GM21423 (cell line): ENCODE measurements around the gene ANGPTL7.
"Not testable (repeated sequence)": the region's sequence is repeated elsewhere in the genome, so short reads cannot be mapped to it uniquely, and the experiment has no call there.

ENCODE experiments used
- ATAC-seq: cut with Tn5 transposase; IDR thresholded peaks from one replicate; pipeline ENCODE4 v1.9.1; 2021; ENCODE audit warnings: mild to moderate bottlenecking, moderate library complexity; ENCODE audit not compliant: unreplicated experiment

ANGPTL7 gene

DNA sequence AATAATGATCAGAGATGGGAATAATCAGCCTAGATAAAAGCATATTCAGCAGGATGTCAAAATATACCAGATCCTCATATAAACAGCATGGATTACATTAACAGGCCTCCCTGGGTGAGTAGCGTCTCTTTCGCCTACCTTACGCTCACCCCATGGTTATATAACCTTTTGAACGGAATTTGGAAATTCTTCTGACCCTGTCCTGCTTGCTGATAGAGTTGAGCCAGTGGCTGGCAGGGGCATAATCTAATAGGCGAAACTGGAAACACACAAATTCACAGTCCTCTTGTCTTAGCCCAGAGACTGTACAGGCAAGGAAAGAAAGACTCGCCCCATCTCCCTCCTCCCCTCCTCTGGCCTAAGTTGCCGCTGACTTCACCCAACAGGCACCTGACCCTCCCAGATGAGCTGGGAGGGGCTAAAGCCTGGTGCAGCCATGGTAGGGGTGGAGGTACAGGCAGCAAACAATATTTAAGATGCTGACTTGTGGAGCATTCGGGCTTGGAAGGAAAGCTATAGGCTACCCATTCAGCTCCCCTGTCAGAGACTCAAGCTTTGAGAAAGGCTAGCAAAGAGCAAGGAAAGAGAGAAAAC lies at the start of gene ANGPTL7:
Gene ANGPTL7, plus strand, starts transcription at position 498 of the 594 bp plus-strand sequence. CDS start 225 bp downstream, outside the sequence.
- no peak for ATAC-seq

DNA sequence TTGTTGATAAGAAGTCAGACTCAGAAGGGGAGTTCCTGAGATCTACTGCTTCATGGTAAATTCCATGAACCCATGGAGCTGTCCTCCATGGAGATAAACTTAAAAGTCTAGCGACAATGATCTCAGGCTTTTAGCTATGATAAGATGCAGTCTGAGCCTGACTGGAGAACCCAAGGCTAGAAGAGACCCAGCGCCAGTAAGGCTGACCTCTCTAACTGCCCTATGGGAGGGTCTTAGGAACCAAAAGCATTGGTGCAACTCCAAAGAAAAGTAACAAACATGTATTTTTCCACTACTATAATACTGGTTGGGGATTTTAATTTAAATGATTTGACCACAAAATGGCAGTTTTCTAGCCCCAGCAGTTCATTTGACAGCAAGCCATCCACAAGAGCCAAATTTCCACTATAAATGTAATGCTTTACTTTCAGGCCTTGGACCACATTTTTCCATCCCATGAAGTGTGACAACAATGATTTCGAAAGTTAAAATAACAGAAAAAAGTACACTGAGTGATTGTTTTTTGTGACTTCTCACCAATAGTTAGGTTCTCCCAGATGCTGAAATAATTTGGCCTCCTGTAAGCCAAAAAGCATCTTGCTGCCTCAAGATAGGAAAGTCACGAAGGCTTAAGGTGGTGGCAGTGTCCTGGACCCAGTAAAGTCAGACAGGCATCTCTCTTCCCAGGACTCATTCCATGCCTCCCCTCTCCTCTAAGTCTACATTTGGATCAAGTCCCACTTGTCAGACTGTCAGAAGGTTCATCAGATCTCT lies 46.4 kb upstream of the ANGPTL7 start:
- ATAC-seq, result no peak

GRCh38 chr1:11143401-11143800 lies 45.8 kb upstream of the ANGPTL7 start:
- ATAC-seq, result no peak

- ATAC-seq, result no peak
These were observed 45.2 kb upstream of the ANGPTL7 start for GRCh38 chr1:11143907-11144306.

DNA sequence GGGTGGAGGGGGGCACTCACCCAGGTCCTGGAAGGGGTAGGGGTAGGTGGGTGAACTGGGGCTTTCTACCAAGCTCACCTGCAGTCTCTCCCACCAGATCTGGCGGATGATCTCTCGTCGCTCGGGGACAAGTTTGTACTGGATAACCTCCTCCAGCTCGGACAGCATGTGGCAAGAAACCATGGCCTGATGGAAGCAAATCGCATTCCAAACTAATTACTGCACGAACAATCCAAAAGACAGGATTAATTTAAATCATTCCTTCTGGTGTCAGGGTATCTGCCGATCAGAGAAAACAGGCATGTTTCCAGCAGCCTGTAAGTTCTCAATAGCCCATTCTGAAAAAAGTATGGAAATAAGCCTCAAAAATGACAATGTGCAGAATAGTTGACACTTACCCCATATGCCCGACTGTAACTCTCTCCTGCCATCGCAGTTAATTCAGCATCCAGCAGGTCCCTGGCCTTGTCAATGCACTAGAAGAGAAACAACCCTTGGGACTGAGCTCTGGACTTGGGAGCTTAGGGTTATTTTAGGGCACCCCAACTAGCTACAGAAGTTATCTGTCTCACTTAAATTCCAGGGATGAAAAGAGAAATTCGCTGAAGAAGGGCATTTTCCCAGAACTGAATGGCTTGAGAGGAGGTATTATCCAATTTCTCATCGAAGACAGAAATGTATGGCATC lies 44.4 kb upstream of the ANGPTL7 start:
- no peak for ATAC-seq

GRCh38 chr1:11145741-11146140 lies 43.4 kb upstream of the ANGPTL7 start:
- ATAC-seq, result no peak

DNA sequence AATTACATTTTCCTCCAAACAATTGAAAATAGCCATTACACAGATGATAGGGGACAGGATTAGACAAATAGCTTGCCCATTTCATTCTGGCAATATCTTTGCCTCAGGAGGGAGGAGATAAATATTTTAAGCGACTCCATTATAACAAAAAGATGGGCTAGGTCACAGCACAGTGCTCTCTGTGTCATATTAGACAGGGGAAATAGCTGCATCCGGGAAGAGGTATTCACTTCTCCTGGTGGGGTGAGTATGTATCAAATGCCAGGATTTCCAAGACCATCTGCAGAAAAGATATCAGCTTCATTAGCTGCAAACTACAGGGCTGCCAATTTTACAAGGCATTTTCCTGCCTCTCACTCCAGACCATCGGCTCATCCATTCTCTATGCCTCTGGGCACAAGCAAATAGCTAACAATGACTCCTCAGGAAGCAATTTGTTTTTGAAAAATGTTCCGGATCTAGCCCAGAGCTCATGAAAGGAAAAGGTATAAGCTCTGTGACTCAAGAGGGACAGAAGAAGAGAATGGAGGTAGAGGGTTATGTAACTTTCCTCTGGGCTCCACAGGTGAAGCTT lies 41.9 kb upstream of the ANGPTL7 start:
- ATAC-seq, result no peak

GRCh38 chr1:11150326-11150725 lies 38.8 kb upstream of the ANGPTL7 start:
- ATAC-seq, result no peak

DNA sequence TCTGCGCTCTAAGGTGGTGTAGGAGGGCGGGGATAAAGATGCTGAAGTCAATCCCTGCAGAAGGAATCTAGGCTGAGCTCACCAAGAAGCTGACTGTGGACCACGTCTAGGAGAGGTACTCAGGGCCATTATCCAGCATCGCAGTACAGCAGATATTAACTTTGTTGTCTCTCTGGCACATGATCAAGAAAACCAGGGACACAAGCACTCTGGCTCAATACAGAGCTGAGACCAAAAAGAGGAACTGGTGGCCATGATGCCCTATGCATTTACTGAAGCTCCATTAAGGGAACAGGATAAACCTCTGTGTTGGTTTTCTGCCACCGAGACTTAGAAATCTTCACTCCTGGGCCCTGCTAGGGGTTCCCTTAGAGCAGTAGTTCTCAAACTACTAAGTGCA lies 38.0 kb upstream of the ANGPTL7 start:
- ATAC-seq, result no peak

DNA sequence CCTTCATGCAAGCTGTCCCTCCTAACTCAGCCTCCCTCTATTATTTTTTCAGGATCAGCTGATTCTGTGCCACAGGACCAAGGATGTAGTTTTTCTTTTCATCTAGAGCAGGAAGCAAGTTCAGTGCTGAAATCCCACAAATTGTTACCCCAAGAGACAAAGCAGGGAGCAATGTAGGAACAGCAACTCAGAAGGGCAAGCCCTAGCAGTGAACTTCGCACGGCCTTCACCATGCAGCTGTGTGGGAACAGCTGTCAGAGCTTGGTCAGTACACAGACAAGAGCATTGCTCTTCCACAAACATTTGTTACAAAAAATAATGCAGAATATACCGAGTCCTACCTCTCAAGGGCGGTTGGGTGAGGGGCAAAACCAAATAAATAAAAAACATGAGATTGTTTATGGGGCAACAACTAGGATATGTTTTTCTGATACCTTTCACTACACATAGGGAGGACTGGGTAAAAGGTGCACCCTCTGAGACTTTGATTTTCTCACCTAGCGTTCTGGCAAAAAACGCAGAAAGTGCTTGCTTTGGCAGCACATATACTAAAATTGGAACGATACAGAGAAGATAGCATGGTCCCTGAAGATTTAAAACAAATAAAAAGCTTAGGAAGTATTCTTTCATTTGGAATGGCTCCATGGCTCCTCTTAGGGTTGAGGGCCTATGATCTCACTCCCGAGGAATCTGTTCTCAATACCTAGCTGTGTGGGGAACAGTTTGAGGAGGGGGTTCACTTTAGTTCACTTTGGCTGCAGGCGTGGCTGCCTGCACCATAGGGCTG lies 37.1 kb upstream of the ANGPTL7 start:
- ATAC-seq, result no peak

DNA sequence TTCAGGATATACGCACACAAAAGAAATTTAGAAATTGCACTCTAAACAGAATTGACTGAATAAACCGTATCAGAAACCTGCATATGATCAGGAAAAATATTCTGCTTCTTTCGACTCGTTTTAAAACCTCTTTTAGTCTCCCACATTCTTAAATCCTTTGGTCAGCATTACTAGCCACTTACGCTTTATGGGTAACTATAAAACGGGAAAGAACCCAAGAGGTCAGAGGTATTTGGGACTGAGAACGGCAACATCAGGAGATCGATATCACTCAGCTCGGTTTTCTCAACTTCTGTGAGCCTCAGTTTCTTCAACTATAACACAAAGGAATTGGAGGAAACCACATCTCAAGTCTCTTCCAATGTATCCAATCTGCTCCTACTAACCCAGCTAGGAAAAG lies 36.4 kb upstream of the ANGPTL7 start:
- no peak for ATAC-seq

GRCh38 chr1:11153184-11153583 lies 36.0 kb upstream of the ANGPTL7 start:
- no peak for ATAC-seq

GRCh38 chr1:11156441-11156840 lies 32.7 kb upstream of the ANGPTL7 start:
- ATAC-seq, result no peak

- ATAC-seq, result no peak
These were observed 32.2 kb upstream of the ANGPTL7 start for GRCh38 chr1:11156963-11157362.

GRCh38 chr1:11157394-11157793 lies 31.8 kb upstream of the ANGPTL7 start:
- no peak for ATAC-seq

DNA sequence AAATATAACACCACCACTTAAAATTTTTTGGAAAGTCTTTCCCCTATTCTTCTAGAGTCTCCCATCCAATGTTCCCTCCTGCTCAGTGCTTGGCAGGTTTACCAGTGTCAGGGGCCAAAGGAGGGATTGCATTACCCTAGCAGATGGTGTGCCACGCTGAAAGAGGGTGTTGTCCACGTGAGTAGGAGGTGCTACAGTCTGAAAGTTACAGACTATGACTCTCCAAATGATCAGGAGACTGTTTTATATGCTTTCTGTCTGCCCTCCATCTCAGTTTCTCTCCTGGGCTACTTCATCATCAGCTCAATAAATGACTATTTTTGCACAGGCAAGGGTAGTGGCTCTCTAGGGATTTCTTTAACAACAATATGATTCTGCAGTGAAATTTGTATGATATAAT lies 31.3 kb upstream of the ANGPTL7 start:
- ATAC-seq, result no peak

- ATAC-seq, result no peak
These were observed 30.9 kb upstream of the ANGPTL7 start for GRCh38 chr1:11158291-11158690.

DNA sequence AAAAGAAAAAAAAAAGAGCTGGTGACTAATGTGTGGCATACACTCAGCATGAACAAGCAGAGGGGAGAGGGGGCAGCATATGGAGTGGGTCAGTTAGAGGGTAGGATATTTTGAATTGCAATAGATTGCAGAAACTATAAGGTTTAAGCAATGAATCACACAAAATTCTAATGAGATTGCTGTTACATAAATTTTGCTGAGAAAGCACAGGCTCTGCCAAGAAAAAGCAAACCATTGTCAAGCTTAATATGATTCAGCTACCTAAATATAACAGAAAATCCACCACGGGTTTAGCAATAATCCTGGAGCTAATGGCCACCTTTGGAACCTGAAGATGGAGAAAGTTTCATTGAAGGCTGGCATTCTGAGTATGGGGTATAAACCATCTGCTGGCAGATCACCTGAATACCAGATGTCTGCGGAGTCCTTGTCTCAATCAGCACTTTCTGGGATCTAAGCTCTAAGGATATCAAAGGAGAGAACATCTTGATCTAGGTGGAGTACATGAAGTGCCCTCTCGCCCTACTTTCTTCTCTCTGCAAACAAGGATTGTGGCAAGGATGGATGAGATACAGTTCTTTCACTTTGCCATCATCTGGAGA lies 30.3 kb upstream of the ANGPTL7 start:
- ATAC-seq, result no peak

- not testable (repeated sequence) for ATAC-seq
These were observed 26.4 kb upstream of the ANGPTL7 start for GRCh38 chr1:11162752-11163151.

DNA sequence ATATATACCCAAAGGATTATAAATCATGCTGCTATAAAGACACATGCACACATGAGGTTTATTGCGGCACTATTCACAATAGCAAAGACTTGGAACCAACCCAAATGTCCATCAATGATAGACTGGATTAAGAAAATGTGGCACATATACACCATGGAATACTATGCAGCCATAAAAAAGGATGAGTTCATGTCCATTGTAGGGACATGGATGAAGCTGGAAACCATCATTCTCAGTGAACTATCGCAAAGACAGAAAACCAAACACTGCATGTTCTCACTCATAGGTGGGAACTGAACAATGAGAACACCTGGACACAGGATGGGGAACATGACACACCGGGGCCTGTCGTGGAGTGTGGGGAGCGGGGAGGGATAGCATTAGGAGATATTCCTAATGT lies 22.4 kb upstream of the ANGPTL7 start:
- not testable (repeated sequence) for ATAC-seq
